K562 (cell line): ENCODE data around the gene CEBPE. TPM values are rescaled to one million over a fixed set of nuclear protein-coding genes. Genes with fewer than 3 reads are reported as not detected.
A peak's percentile ranks its signal among the peaks of the same experiment; 100 is the strongest.

ENCODE experiments used
- CEBPG ChIP-seq, 3 experiments: fragments of 200-800 bp in 1 of 3; sonication (Bioruptor generic) in 1 of 3; sonication (generic) in 1 of 3; formaldehyde crosslinking in 1 of 3; IDR thresholded peaks in 2 of 3; conservative IDR thresholded peaks in 1 of 3; 2 replicates each; pipeline versions ENCODE4 v1.6.1 to v1.8.0; 2016 to 2022; ENCODE audit warnings: missing compliant biosample characterization in 2 of 3, missing genetic modification characterization in 2 of 3, mild to moderate bottlenecking in 1 of 3, missing genetic modification reagents in 1 of 3
- ETV5 ChIP-seq: sonication (generic); formaldehyde crosslinking; IDR thresholded peaks from 2 replicates; pipeline ENCODE4 v1.4.0; 2020; ENCODE audit warnings: low read depth, mild to moderate bottlenecking, missing genetic modification reagents
- FOXK2 ChIP-seq, 2 experiments: fragments of 450-650 bp; IDR thresholded peaks in 1 of 2; conservative IDR thresholded peaks in 1 of 2; 2 replicates each; pipeline ENCODE4 v1.6.1; 2016; ENCODE audit warnings: low read depth in 2 of 2, mild to moderate bottlenecking in 1 of 2
- KLF16 ChIP-seq: IDR thresholded peaks from 2 replicates; pipeline ENCODE4 v1.6.1; 2016; ENCODE audit warnings: antibody characterized with exemption
- MAFK ChIP-seq: IDR thresholded peaks from 2 replicates; pipeline ENCODE4 v1.6.1; 2011; ENCODE audit warnings: low read length, improper control_type of control experiment
- MECOM ChIP-seq: fragments of 250-450 bp; sonication (Bioruptor Pico); IDR thresholded peaks from 2 replicates; pipeline ENCODE4 v1.8.0; 2022; ENCODE audit warnings: inconsistent platforms
- PCBP2 ChIP-seq: fragments of 200-400 bp; formaldehyde crosslinking; IDR thresholded peaks from 2 replicates; pipeline ENCODE4 v1.6.1; 2018; ENCODE audit warnings: low read length, low read depth, mild to moderate bottlenecking, moderate library complexity; ENCODE audit not compliant: poor library complexity, severe bottlenecking
- PTRF ChIP-seq: fragments of 450-650 bp; IDR thresholded peaks from 2 replicates; pipeline ENCODE4 v1.6.1; 2016; ENCODE audit warnings: mild to moderate bottlenecking, missing genetic modification characterization, missing compliant biosample characterization
- RBFOX2 ChIP-seq: fragments of 200-400 bp; formaldehyde crosslinking; IDR thresholded peaks from 2 replicates; pipeline ENCODE4 v1.6.1; 2017; ENCODE audit warnings: low read depth, mild to moderate bottlenecking, low read length, moderate library complexity
- SIN3A ChIP-seq, 2 experiments: fragments of 150-350 bp in 1 of 2; IDR thresholded peaks; 2 replicates each; pipeline ENCODE4 v1.6.1; 2011 to 2016; ENCODE audit warnings: borderline replicate concordance in 2 of 2, low read depth in 2 of 2, low read length in 2 of 2, mild to moderate bottlenecking in 2 of 2, moderate library complexity in 2 of 2; ENCODE audit not compliant: control insufficient read depth in 1 of 2
- SLC30A9 ChIP-seq: fragments of 250-450 bp; sonication (Bioruptor Pico); IDR thresholded peaks from 2 replicates; pipeline ENCODE4 v1.8.0; 2022; ENCODE audit warnings: mild to moderate bottlenecking, moderate library complexity
- SRSF3 ChIP-seq: fragments of 200-400 bp; formaldehyde crosslinking; IDR thresholded peaks from 2 replicates; pipeline ENCODE4 v1.6.1; 2016; ENCODE audit warnings: mild to moderate bottlenecking, low read length, moderate library complexity; ENCODE audit not compliant: insufficient read depth
- STAG1 ChIP-seq: sonication (generic); formaldehyde crosslinking; IDR thresholded peaks from 2 replicates; pipeline ENCODE4 v1.5.0; 2020; ENCODE audit warnings: missing genetic modification reagents, borderline replicate concordance
- STAT5A ChIP-seq: IDR thresholded peaks from 2 replicates; pipeline ENCODE4 v1.6.1; 2012; ENCODE audit warnings: low read length, inconsistent platforms, borderline replicate concordance
- XRCC3 ChIP-seq: fragments of 450-650 bp; IDR thresholded peaks from 2 replicates; pipeline ENCODE4 v1.6.1; 2017; ENCODE audit warnings: mild to moderate bottlenecking, moderate library complexity
- ZFP36 ChIP-seq: fragments of 150-350 bp; IDR thresholded peaks from 2 replicates; pipeline ENCODE4 v1.6.1; 2018; ENCODE audit warnings: low read length, low read depth; ENCODE audit not compliant: partially characterized antibody
- polyA plus RNA-seq, 8 experiments: library from polyadenylated mRNA; depleted of rRNA in 4 of 8; stranded (reverse) in 5 of 8; unstranded in 3 of 8; fragments of >200 nt; fragmentation: Nextera tagmentation in 2 of 8; fragmentation: Illumina TruSeq in 1 of 8; extraction: Ambion mirVana in 2 of 8; extraction: Trizol in 1 of 8; gene quantifications; 2 replicates each; pipeline versions ENCODE4 v1.2.1 to v1.2.3, GENCODE V29; 2011 to 2014; ENCODE audit warnings: inconsistent platforms in 1 of 8, missing spikeins in 1 of 8
- total RNA-seq, 7 experiments: library from RNA; depleted of rRNA in 6 of 7; stranded (reverse); fragments of >200 nt in 6 of 7; fragmentation: Illumina TruSeq in 2 of 7; extraction: Trizol in 2 of 7; gene quantifications; 2 replicates each; pipeline versions ENCODE4 v1.2.1 to v1.2.3, GENCODE V29; 2011 to 2021; ENCODE audit warnings: low replicate concordance in 1 of 7
- TF ChIP-seq, protein P1 (sequence below), 2 experiments: fragments of 200-800 bp in 1 of 2; sonication (Bioruptor generic) in 1 of 2; sonication (generic) in 1 of 2; formaldehyde crosslinking in 1 of 2; IDR thresholded peaks in 1 of 2; conservative IDR thresholded peaks in 1 of 2; 2 replicates each; pipeline versions ENCODE4 v1.5.0 to v1.6.1; 2016 to 2020; ENCODE audit warnings: missing compliant biosample characterization in 1 of 2, missing genetic modification characterization in 1 of 2, missing genetic modification reagents in 1 of 2
- TF ChIP-seq, protein P2 (sequence below): fragments of 450-650 bp; IDR thresholded peaks from 2 replicates; pipeline ENCODE4 v1.6.1; 2016
- TF ChIP-seq, protein P3 (sequence below): sonication (generic); formaldehyde crosslinking; IDR thresholded peaks from 2 replicates; pipeline ENCODE4 v1.9.0; 2022; ENCODE audit warnings: mild to moderate bottlenecking, missing genetic modification reagents
- TF ChIP-seq, protein P4 (sequence below): sonication (generic); formaldehyde crosslinking; IDR thresholded peaks from 2 replicates; pipeline ENCODE4 v1.4.0; 2020; ENCODE audit warnings: mild to moderate bottlenecking, missing genetic modification reagents

CEBPE gene
- total and polyA plus RNA-seq, 9 of the 15 experiments (the other 6 are each of a cell fraction or from before 2014, with no cell fraction given) = 0.09 to 0.15 (median 0.13) TPM; not detected in 6

DNA sequence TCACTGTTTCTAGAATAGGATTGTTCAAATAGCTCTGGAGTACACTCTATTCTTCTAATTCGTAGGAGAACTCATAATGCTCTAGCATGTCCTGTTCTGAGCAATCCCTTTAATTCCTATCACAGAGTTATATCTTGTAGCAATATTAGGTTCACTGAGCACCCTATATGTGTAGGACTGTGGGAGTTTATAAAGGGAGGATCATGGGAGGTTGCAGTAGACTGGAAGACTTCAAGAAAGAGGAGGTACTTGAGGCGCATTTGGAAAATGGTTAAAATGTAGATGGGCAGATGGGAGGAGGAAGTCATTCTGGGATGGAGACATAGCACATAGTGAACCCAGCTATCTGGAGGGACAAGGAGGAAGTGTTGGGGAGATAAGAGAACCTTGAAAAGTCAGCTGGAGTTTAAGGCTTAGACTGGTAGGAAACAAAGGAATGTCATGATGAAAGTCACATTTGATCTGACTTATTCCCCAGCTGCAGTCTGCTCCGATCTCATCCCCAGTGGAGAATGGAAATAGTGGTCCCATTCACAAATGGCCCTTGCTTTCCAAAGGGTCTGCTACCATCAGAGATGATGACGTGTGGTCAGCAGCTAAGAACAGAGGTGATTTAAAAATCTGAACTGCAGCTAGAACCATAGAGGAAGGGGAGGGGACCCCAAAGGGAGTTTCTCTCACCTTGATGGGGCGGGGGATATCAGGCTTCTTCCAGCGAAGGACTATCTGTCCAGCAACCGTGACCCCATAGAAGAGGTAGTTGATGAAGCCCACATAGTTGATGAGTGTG lies 10.1 kb upstream of the CEBPE start (continued):
- TF ChIP-seq SIN3A (IDR thresholded peaks at IDR 0.05; ENCODE audit: borderline replicate concordance in 2 of 2, control insufficient read depth in 1 of 2, low read depth in 2 of 2, low read length in 2 of 2) = no peak
- TF ChIP-seq, protein P1, sequence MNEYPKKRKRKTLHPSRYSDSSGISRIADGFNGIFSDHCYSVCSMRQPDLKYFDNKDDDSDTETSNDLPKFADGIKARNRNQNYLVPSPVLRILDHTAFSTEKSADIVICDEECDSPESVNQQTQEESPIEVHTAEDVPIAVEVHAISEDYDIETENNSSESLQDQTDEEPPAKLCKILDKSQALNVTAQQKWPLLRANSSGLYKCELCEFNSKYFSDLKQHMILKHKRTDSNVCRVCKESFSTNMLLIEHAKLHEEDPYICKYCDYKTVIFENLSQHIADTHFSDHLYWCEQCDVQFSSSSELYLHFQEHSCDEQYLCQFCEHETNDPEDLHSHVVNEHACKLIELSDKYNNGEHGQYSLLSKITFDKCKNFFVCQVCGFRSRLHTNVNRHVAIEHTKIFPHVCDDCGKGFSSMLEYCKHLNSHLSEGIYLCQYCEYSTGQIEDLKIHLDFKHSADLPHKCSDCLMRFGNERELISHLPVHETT (CRISPR knock-in tag; conservative IDR thresholded peaks at IDR 0.05 in 1 of 2, IDR thresholded peaks at IDR 0.05 in 1 of 2) = 0 out of 4 replicates have a peak, but pooled peaks of 1 of the 2 experiments have one; percentile 24
- TF ChIP-seq XRCC3 = no peak
- no peak for TF ChIP-seq SRSF3
- peak; percentile 57; the same call in 1 of the 2 replicates for TF ChIP-seq MECOM (CRISPR knock-in tag)
- TF ChIP-seq MAFK = no peak
- peak; percentile 21; the same call in 1 of the 2 replicates for TF ChIP-seq CEBPG (CRISPR knock-in tag; IDR thresholded peaks at IDR 0.05)
- no peak for TF ChIP-seq CEBPG (tag; conservative IDR thresholded peaks at IDR 0.05 in 1 of 2, IDR thresholded peaks at IDR 0.05 in 1 of 2)
- no peak for TF ChIP-seq STAG1 (CRISPR knock-in tag)
- TF ChIP-seq PTRF (tag) = no peak
- TF ChIP-seq, protein P2, sequence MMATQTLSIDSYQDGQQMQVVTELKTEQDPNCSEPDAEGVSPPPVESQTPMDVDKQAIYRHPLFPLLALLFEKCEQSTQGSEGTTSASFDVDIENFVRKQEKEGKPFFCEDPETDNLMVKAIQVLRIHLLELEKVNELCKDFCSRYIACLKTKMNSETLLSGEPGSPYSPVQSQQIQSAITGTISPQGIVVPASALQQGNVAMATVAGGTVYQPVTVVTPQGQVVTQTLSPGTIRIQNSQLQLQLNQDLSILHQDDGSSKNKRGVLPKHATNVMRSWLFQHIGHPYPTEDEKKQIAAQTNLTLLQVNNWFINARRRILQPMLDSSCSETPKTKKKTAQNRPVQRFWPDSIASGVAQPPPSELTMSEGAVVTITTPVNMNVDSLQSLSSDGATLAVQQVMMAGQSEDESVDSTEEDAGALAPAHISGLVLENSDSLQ = peak; percentile 36; the same call in 1 of the 2 replicates
- 0 out of 4 replicates have a peak, but pooled peaks of 1 of the 2 experiments have one; percentile 28 for TF ChIP-seq FOXK2 (conservative IDR thresholded peaks at IDR 0.05 in 1 of 2, IDR thresholded peaks at IDR 0.05 in 1 of 2; ENCODE audit: low read depth in 2 of 2)
- TF ChIP-seq STAT5A = peak; percentile 30; the same call in 1 of the 2 replicates
- 0 out of 2 replicates have a peak, but pooled peaks have one; percentile 40 for TF ChIP-seq ETV5 (CRISPR knock-in tag)
- no peak for TF ChIP-seq RBFOX2
- TF ChIP-seq KLF16 = peak; percentile 62; the same call in 1 of the 2 replicates
- TF ChIP-seq, protein P3, sequence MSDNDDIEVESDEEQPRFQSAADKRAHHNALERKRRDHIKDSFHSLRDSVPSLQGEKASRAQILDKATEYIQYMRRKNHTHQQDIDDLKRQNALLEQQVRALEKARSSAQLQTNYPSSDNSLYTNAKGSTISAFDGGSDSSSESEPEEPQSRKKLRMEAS = no peak
- no peak for TF ChIP-seq PCBP2
- TF ChIP-seq SLC30A9 (CRISPR knock-in tag) = no peak
- TF ChIP-seq, protein P4, sequence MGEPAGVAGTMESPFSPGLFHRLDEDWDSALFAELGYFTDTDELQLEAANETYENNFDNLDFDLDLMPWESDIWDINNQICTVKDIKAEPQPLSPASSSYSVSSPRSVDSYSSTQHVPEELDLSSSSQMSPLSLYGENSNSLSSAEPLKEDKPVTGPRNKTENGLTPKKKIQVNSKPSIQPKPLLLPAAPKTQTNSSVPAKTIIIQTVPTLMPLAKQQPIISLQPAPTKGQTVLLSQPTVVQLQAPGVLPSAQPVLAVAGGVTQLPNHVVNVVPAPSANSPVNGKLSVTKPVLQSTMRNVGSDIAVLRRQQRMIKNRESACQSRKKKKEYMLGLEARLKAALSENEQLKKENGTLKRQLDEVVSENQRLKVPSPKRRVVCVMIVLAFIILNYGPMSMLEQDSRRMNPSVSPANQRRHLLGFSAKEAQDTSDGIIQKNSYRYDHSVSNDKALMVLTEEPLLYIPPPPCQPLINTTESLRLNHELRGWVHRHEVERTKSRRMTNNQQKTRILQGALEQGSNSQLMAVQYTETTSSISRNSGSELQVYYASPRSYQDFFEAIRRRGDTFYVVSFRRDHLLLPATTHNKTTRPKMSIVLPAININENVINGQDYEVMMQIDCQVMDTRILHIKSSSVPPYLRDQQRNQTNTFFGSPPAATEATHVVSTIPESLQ (CRISPR knock-in tag) = 0 out of 2 replicates have a peak, but pooled peaks have one; percentile 79
- TF ChIP-seq ZFP36 = peak; percentile 10
